Measurements from ENCODE around the gene UTP11. TPM values are rescaled to one million over a fixed set of nuclear protein-coding genes. Genes with fewer than 3 reads are reported as not detected.

Gene UTP11
- total RNA-seq, 4 donors from 2014 or later, result 32.1 to 48.5 (median 39.5) TPM

DNA sequence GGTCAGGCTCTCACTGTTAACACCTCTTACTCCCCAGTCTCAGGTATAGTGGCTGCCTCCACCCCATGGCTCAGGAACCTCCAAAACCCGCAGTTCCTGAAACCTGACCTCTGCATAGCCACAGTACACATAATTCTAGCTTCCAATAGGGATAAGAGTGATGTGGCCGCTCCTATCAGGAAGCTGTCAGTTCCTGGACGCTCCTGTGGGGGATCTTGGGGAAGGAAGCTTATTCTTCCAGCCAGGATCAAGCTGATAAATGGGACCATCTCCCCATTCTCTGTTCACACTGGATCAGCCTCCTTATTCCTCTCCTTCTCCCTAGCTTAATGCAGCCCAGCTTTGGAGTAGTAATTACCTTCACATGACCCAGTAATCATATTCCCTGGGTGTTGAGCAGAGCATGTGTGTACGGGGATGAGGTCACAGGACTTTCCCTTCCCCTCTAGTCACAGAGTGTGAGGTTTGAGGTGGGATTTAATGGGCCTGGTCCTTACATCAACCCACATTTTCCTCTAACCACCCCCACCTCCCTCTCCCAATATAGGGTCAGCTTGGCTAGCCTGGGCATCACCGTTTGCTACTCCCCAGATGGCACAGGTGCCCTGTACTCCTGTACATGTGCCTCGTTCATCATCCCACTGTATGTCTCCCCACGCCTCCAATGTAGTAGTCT is 41.0 kb downstream of the UTP11 start:
- Histone ChIP-seq H3K4me3 (no peak overlapping the region), H3K27ac (no peak overlapping the region), H3K9me3 (no peaks in the 10 kb centered on the region), H3K36me3 (no peaks in the 10 kb centered on the region), H3K27me3 (peaks cover 9% of the 10 kb centered on the region), H3K4me1 (peaks cover 30% of the 10 kb centered on the region)
- no peak for DNase-seq (ENCODE audit: low spot score in 2 of 2)
- TF ChIP-seq POLR2AphosphoS5 (IDR thresholded peaks at IDR 0.05), result no peak
- no peak for TF ChIP-seq POLR2A (IDR thresholded peaks at IDR 0.05)
- TF ChIP-seq, protein P1, sequence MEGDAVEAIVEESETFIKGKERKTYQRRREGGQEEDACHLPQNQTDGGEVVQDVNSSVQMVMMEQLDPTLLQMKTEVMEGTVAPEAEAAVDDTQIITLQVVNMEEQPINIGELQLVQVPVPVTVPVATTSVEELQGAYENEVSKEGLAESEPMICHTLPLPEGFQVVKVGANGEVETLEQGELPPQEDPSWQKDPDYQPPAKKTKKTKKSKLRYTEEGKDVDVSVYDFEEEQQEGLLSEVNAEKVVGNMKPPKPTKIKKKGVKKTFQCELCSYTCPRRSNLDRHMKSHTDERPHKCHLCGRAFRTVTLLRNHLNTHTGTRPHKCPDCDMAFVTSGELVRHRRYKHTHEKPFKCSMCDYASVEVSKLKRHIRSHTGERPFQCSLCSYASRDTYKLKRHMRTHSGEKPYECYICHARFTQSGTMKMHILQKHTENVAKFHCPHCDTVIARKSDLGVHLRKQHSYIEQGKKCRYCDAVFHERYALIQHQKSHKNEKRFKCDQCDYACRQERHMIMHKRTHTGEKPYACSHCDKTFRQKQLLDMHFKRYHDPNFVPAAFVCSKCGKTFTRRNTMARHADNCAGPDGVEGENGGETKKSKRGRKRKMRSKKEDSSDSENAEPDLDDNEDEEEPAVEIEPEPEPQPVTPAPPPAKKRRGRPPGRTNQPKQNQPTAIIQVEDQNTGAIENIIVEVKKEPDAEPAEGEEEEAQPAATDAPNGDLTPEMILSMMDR (IDR thresholded peaks at IDR 0.05), result no peak
- no peak for TF ChIP-seq EP300 (IDR thresholded peaks at IDR 0.05)
- whole genome bisulfite sequencing, result 53% methylated on average over 7 of the region's 7 CpGs

DNA sequence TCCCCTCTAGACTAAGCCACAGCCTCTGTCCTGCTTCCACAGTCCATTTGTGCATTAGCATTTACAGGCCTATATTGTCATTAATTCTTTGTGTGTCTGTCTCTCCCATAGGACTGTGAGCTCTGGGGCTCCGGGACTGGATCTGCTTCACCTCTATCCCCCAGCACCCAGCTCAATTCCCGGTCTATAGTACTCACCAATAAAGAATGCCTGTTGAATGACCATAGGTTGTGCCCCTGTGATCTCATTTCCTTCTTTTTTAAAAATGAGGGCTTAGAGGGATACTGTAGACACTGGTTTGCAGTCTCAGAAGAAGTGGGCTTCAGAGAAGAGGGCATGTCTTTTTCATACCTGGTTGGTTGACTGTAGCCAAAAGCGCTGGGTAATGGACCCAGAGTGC is 42.9 kb downstream of the UTP11 start:
- Histone ChIP-seq H3K9me3 (no peaks in the 10 kb centered on the region), H3K27me3 (peaks cover 9% of the 10 kb centered on the region), H3K36me3 (no peaks in the 10 kb centered on the region), H3K4me1 (peaks cover 28% of the 10 kb centered on the region), H3K27ac (no peak overlapping the region), H3K4me3 (no peak overlapping the region)
- WGBS, result 92% methylated on average over 3 of the region's 3 CpGs
- TF ChIP-seq POLR2A (IDR thresholded peaks at IDR 0.05) (no peak), POLR2AphosphoS5 (IDR thresholded peaks at IDR 0.05) (no peak), EP300 (IDR thresholded peaks at IDR 0.05) (no peak)
- TF ChIP-seq, protein P1 (IDR thresholded peaks at IDR 0.05), result no peak
- no peak for DNase-seq (ENCODE audit: low spot score in 2 of 2)

DNA sequence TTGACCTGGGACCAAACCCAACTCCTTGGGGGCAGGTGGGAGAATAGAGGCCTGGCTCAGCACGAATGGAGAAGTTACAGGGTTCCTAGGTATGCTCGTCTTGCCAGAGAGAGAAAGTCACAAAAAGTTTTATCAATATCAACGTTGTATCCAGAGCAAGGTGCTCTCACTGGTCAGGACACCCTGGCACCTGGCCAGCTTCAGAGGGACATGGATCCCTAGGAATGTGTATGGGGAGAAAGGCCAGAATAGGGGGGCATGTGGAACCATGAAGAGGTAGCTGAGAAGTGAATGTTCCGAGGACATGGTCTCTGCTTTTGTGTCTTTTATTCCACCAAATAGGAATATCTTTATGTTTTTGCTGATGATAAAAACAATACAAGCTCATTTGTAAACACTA is 43.4 kb downstream of the UTP11 start:
- no peak for DNase-seq (ENCODE audit: low spot score in 2 of 2)
- no peak overlapping the region for H3K27ac ChIP-seq
- TF ChIP-seq, protein P1 (IDR thresholded peaks at IDR 0.05), result no peak
- TF ChIP-seq EP300 (IDR thresholded peaks at IDR 0.05) (no peak), POLR2A (IDR thresholded peaks at IDR 0.05) (no peak)
- H3K4me3 ChIP-seq, result no peak overlapping the region
- 80% methylated on average over 4 of the region's 4 CpGs for WGBS
- H3K27me3 ChIP-seq, result peaks cover 9% of the 10 kb centered on the region
- H3K4me1 ChIP-seq, result peaks cover 27% of the 10 kb centered on the region
- H3K36me3 ChIP-seq, result no peaks in the 10 kb centered on the region
- no peaks in the 10 kb centered on the region for H3K9me3 ChIP-seq

DNA sequence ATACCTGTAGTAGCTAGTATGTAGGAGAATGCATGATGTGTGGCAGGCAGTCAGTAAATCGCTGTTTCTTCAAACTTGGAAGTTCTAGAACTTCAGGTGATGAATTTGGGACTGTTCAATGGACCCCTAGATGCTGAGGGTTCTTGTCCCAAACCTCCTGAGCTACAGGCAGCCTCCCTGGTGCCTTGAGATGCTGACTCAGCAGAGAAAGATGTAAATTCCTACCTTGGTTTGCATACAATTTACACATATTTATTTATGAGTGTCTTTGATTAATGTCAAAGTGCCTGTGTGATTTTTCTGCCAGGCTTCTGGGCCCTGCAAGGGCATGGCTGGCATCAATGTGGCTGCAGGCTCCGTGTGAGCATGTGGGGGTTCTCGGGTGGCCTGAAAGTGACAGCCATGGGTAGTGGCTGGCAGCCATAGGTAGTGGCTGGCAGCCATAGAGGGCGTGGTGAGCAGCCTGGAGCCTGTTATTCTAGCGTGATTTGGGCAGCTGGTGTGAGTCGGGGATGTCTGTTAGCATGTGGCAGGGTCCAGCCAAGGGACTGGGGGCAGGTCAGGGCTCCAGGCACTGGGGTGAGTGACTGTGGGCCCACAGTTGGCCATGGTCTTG is 47.2 kb downstream of the UTP11 start:
- 32% methylated on average over 6 of the region's 6 CpGs for WGBS

DNA sequence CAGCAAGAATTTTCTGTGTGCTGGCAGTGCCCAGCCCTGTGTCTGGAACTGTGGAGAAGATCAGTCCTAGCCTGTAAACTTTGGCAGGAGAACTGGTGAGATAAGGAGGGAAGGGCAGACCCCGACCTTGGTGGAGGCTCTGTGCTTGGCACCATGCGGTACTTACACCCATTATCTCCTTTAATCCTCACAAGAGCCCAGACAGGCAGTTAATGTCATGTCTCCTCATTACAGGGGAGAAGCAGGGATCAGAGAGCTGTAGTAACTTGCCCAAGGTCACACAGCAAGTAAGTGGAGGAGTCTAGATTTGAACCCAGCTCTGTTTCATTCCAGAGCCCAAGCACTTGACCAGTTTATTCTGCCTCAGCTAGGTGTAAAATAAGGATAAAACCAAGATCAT is 48.0 kb downstream of the UTP11 start:
- H3K9me3 ChIP-seq, result no peaks in the 10 kb centered on the region
- TF ChIP-seq EP300 (IDR thresholded peaks at IDR 0.05), result no peak
- TF ChIP-seq, protein P1 (IDR thresholded peaks at IDR 0.05), result no peak
- H3K27ac ChIP-seq, result no peak overlapping the region
- WGBS, result 100% methylated on average over 2 of the region's 2 CpGs
- no peak overlapping the region for H3K4me3 ChIP-seq
- H3K27me3 ChIP-seq, result no peaks in the 10 kb centered on the region
- no peak for DNase-seq (ENCODE audit: low spot score in 2 of 2)
- H3K36me3 ChIP-seq, result no peaks in the 10 kb centered on the region
- peaks cover 34% of the 10 kb centered on the region for H3K4me1 ChIP-seq

More for the DNA sequence above, 47.2 kb downstream of the UTP11 start:
- H3K4me1 ChIP-seq, result peaks cover 29% of the 10 kb centered on the region
- H3K27ac ChIP-seq, result no peak overlapping the region
- no peak overlapping the region for H3K4me3 ChIP-seq
- TF ChIP-seq, protein P1 (IDR thresholded peaks at IDR 0.05), result no peak
- TF ChIP-seq EP300 (IDR thresholded peaks at IDR 0.05) (no peak), POLR2AphosphoS5 (IDR thresholded peaks at IDR 0.05) (no peak), POLR2A (IDR thresholded peaks at IDR 0.05) (no peak)
- H3K36me3 ChIP-seq, result no peaks in the 10 kb centered on the region
- no peak for DNase-seq (ENCODE audit: low spot score in 2 of 2)
- no peaks in the 10 kb centered on the region for H3K27me3 ChIP-seq
- H3K9me3 ChIP-seq, result no peaks in the 10 kb centered on the region
